Endothelial cell of umbilical vein (primary cell): ENCODE data around the gene IQCC. TPM values are rescaled to one million over a fixed set of nuclear protein-coding genes. Genes with fewer than 3 reads are reported as not detected.

Source experiments
- BruUV-seq: library from RNA; stranded (reverse); fragments of 400-500 nt; replicated peaks from 2 replicates; lab custom pipeline; 2021; lab: Mats Ljungman, UMichigan
- CTCF ChIA-PET: fragments of 300-600, 350-600 bp; sonication (Branson Sonifier 250); formaldehyde crosslinking; loops from one replicate; lab custom pipeline; 2021; ENCODE audit warnings: antibody characterized with exemption, inconsistent platforms; lab: Charles Lee
- POLR2A ChIA-PET: fragments of 300-600, 350-600 bp; sonication (Branson Sonifier 250); formaldehyde crosslinking; loops from one replicate; lab custom pipeline; 2021; ENCODE audit warnings: antibody characterized with exemption, inconsistent platforms; lab: Charles Lee
- DNase-seq: peaks from one replicate; pipeline ENCODE4 v3.0.0-alpha.2; 2011; ENCODE audit warnings: low read depth, low spot score
- FAIRE-seq: peaks from 2 replicates; lab custom pipeline; 2011; peaks lifted over from hg19 to GRCh38; lab: Jason Lieb, UNC
- H2AFZ ChIP-seq: 2 replicates; pipeline ENCODE4 v1.6.0; 2012; ENCODE audit warnings: low read depth, low read length, control low read depth, inconsistent platforms
- H3K27ac ChIP-seq: 2 replicates; pipeline ENCODE4 v1.5.1; 2011; ENCODE audit warnings: low read depth, mild to moderate bottlenecking, control low read depth, low read length, moderate library complexity; ENCODE audit not compliant: insufficient read depth
- H3K27me3 ChIP-seq, 2 experiments: 2 replicates each; pipeline versions ENCODE4 v1.6.0 to v1.6.1; 2011; ENCODE audit warnings: low read length in 2 of 2, mixed read lengths in 1 of 2; ENCODE audit not compliant: control insufficient read depth in 2 of 2, insufficient read depth in 2 of 2
- H3K36me3 ChIP-seq, 2 experiments: 2 replicates in 1 of 2; 3 replicates in 1 of 2; pipeline ENCODE4 v1.5.1; 2011; ENCODE audit warnings: low read length in 2 of 2, mild to moderate bottlenecking in 1 of 2, moderate library complexity in 1 of 2; ENCODE audit not compliant: control insufficient read depth in 2 of 2, insufficient read depth in 2 of 2; ENCODE audit errors: extremely low read depth in 1 of 2
- H3K4me1 ChIP-seq: 3 replicates; pipeline ENCODE4 v1.5.1; 2011; ENCODE audit warnings: mild to moderate bottlenecking, low read length; ENCODE audit not compliant: control insufficient read depth, insufficient read depth; ENCODE audit errors: extremely low read depth
- H3K4me2 ChIP-seq: 2 replicates; pipeline ENCODE4 v1.6.1; 2011; ENCODE audit warnings: low read length, control low read depth, mixed read lengths; ENCODE audit not compliant: insufficient read depth
- H3K4me3 ChIP-seq, 3 experiments: fragments of 200-600 bp in 1 of 3; sonication (generic), shearing (Covaris generic) in 1 of 3; replicated peaks in 1 of 3; 2 replicates each; pipeline ENCODE4 v1.5.1; 2011 to 2016; ENCODE audit warnings: control low read depth in 3 of 3, low read length in 3 of 3, mild to moderate bottlenecking in 2 of 3, inconsistent platforms in 1 of 3, low read depth in 1 of 3, moderate library complexity in 1 of 3; ENCODE audit not compliant: insufficient read depth in 1 of 3
- H3K79me2 ChIP-seq: 2 replicates; pipeline ENCODE4 v1.6.0; 2012; ENCODE audit warnings: low read length, inconsistent platforms; ENCODE audit not compliant: control insufficient read depth, insufficient read depth
- H3K9ac ChIP-seq: replicated peaks from 2 replicates; pipeline ENCODE3; 2011; ENCODE audit warnings: low read length, control low read depth; ENCODE audit not compliant: insufficient read depth; ENCODE audit errors: extremely low read depth
- H3K9me1 ChIP-seq: replicated peaks from 3 replicates; pipeline ENCODE4 v1.6.0; 2011; ENCODE audit warnings: mild to moderate bottlenecking, low read length; ENCODE audit not compliant: control insufficient read depth, insufficient read depth; ENCODE audit errors: extremely low read depth
- H3K9me3 ChIP-seq: replicated peaks from 2 replicates; pipeline ENCODE4 v1.5.1; 2012; ENCODE audit warnings: low read length, inconsistent platforms; ENCODE audit not compliant: control insufficient read depth, insufficient read depth
- H4K20me1 ChIP-seq: replicated peaks from 2 replicates; pipeline ENCODE3; 2011; ENCODE audit warnings: mild to moderate bottlenecking, low read length; ENCODE audit not compliant: control insufficient read depth, insufficient read depth; ENCODE audit errors: extremely low read depth
- CTCF ChIP-seq, 2 donors: IDR thresholded peaks; 1 replicate in 1 of 2; 2 replicates in 1 of 2; pipeline ENCODE4 v1.5.1; 2011; ENCODE audit warnings: low read length in 2 of 2, mild to moderate bottlenecking in 2 of 2, moderate library complexity in 2 of 2, control low read depth in 1 of 2, inconsistent platforms in 1 of 2, low read depth in 1 of 2; ENCODE audit not compliant: insufficient read depth in 1 of 2; ENCODE audit errors: extremely low read depth in 1 of 2
- EZH2 ChIP-seq: IDR thresholded peaks from 2 replicates; pipeline ENCODE4 v1.6.1; 2012; ENCODE audit warnings: borderline replicate concordance, low read depth, mild to moderate bottlenecking, moderate library complexity, low read length, inconsistent platforms; ENCODE audit not compliant: severe bottlenecking
- FOS ChIP-seq: IDR thresholded peaks from 2 replicates; pipeline ENCODE4 v1.6.1; 2011; ENCODE audit warnings: mild to moderate bottlenecking, low read length, moderate library complexity, borderline replicate concordance; ENCODE audit not compliant: insufficient read depth
- GATA2 ChIP-seq: IDR thresholded peaks from 2 replicates; pipeline ENCODE4 v1.7.0; 2011; ENCODE audit warnings: low read depth, mild to moderate bottlenecking, moderate library complexity, mixed read lengths, low read length; ENCODE audit not compliant: insufficient read length, insufficient read depth
- JUN ChIP-seq: IDR thresholded peaks from 2 replicates; pipeline ENCODE4 v1.6.1; 2011; ENCODE audit warnings: borderline replicate concordance, low read depth; ENCODE audit not compliant: insufficient read length, insufficient read depth
- MYC ChIP-seq: IDR thresholded peaks from one replicate; pipeline ENCODE4 v1.6.1; 2011; ENCODE audit warnings: mild to moderate bottlenecking, low read depth, low read length
- POLR2A ChIP-seq: IDR thresholded peaks from 2 replicates; pipeline ENCODE4 v1.6.1; 2012; ENCODE audit warnings: low read depth, mild to moderate bottlenecking, control low read depth, low read length
- POLR2AphosphoS5 ChIP-seq: IDR thresholded peaks from 2 replicates; pipeline ENCODE4 v1.6.1; 2012; ENCODE audit warnings: low read depth, mild to moderate bottlenecking, control low read depth, low read length, moderate library complexity; ENCODE audit not compliant: insufficient read depth
- dilution Hi-C: fragments of 300-500 bp; cut with MboI; formaldehyde crosslinking; loops from one replicate; pipeline ENCODE4 v1.15.0; 2019; ENCODE audit warnings: low sequenced_read_pairs; ENCODE audit not compliant: extremely low pct_ligation_motif_present
- intact Hi-C: fragments of 100-400 bp; cut with micrococcal nuclease; formaldehyde crosslinking; loops from one replicate; pipeline ENCODE4 v1.10.0; 2022
- polyA plus RNA-seq, 4 experiments: library from polyadenylated mRNA; depleted of rRNA in 3 of 4; stranded (reverse) in 3 of 4; unstranded in 1 of 4; fragments of >200 nt; gene quantifications; 2 replicates each; pipeline versions ENCODE4 v1.2.1 to v1.2.3, GENCODE V29; 2011 to 2012; ENCODE audit warnings: missing spikeins in 1 of 4
- total RNA-seq: library from RNA; stranded (reverse); gene quantifications from 2 replicates; pipeline ENCODE4 v1.2.3, GENCODE V29; 2021
- TF ChIP-seq, protein P1 (sequence below): IDR thresholded peaks from 2 replicates; pipeline ENCODE4 v1.6.1; 2011; ENCODE audit not compliant: insufficient read depth, insufficient read length

The IQCC gene
- total and polyA plus RNA-seq, 2 donors (not counting 3 experiments of a cell fraction or from before 2014, with no cell fraction given), result 1.1 to 1.8 TPM

DNA sequence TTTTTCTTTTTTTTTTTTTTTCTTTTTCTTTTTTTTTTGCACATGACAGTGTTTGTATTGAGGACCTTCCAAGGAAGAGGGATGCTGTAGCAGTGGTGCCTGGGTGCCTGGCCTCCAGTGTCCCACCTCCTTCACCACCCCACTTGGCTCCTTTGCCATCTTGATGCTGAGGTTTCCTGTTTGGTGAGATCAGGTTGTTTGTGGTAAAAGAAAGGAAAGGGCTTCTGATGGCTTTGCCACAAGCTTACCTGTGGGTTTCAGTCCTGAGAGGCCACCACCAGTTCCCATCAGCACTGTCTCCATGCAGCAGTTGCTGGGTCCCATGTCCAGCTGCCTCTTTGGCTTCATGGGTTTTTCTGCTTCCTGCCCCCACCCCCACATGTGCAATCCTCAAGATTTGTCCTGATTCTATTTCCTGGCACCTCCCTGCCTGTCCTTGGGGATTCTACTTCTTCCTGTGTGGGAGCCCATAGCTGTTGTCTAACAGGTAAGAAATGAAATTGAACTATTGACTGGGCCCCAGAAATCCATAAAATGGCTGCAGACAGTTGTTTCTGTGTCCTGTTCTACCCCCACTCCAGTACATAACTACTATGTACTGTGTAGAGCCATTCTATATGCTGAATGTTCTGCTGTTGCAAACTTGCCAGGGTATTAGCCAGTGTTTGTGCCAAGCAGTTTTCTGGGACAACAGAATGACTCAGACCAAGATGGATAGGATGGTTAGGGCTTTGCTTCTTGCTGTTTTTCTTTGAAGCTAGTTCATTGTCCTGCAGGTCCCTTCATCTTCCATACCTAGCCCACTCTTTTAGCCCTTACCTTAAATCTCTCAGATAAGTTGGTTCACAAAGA lies 9.3 kb upstream of the IQCC start:
- dilution Hi-C loops, result no loop called here
- H2AFZ ChIP-seq, result no peak overlapping the region

More for the DNA sequence above, 9.3 kb upstream of the IQCC start:
- no peak overlapping the region for H3K27ac ChIP-seq
- H3K4me1 ChIP-seq, result peaks cover 2% of the 10 kb centered on the region
- H3K79me2 ChIP-seq, result no peaks in the 10 kb centered on the region
- TF ChIP-seq, protein P1, sequence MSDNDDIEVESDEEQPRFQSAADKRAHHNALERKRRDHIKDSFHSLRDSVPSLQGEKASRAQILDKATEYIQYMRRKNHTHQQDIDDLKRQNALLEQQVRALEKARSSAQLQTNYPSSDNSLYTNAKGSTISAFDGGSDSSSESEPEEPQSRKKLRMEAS, result no peak
- TF ChIP-seq MYC (no peak), EZH2 (no peak), GATA2 (no peak), POLR2A (no peak), POLR2AphosphoS5 (no peak), FOS (no peak), JUN (no peak), CTCF (IDR thresholded peaks at IDR 0.05; ENCODE audit: extremely low read depth in 1 of 2, insufficient read depth in 1 of 2, low read depth in 1 of 2, low read length in 2 of 2) (no peak)
- no peaks in the 10 kb centered on the region for H3K27me3 ChIP-seq
- no peak overlapping the region for H3K4me3 ChIP-seq
- ChIA-PET CTCF (interaction anchor here (0.8 kb wide), 1 partner anchor 205 kb away, joined by 3 read pairs; no protein-coding TSS in a partner anchor), POLR2A (interaction anchor here (0.9 to 1.1 kb wide), 2 partner anchors 19 to 88 kb away, joined by 3 read pairs; partner anchors contain the start of gene KPNA6)
- no peaks in the 10 kb centered on the region for H4K20me1 ChIP-seq
- H3K36me3 ChIP-seq, result peaks cover 29 to 54% of the 10 kb centered on the region in 2 experiments
- no peaks in the 10 kb centered on the region for H3K9me3 ChIP-seq
- intact Hi-C loops, result no loop called here
- FAIRE-seq (no peak), DNase-seq (peak; percentile 12)
- H3K9ac ChIP-seq, result no peak overlapping the region
- H3K9me1 ChIP-seq, result no peaks in the 10 kb centered on the region
- BruUV-seq, result TSS peak; percentile 23
- no peak overlapping the region for H3K4me2 ChIP-seq
